T-helper 1 cell treated with Interleukin-12 subunit alpha and Interleukin-12 subunit beta and Interleukin-4 antibody, amounts not matched to agents 30 μg/mL and 1 μg/mL, for 36 hours (primary cell): ENCODE measurements around the gene ACOX2.
A peak's percentile ranks its signal among the peaks of the same experiment; 100 is the strongest.

Experiments used
- H3K27ac Mint-ChIP-seq: one replicate; pipeline ENCODE4 v1.8.0; 2021; ENCODE audit warnings: mild to moderate bottlenecking, mixed read lengths
- H3K27me3 Mint-ChIP-seq: one replicate; pipeline ENCODE4 v1.8.0; 2021; ENCODE audit warnings: low read depth, mixed read lengths
- H3K36me3 Mint-ChIP-seq: one replicate; pipeline ENCODE4 v1.8.0; 2021; ENCODE audit warnings: low read depth, mixed read lengths
- H3K4me1 Mint-ChIP-seq: one replicate; pipeline ENCODE4 v1.8.0; 2021; ENCODE audit warnings: low read depth, mixed read lengths
- H3K4me3 Mint-ChIP-seq: one replicate; pipeline ENCODE4 v1.8.0; 2021; ENCODE audit warnings: mild to moderate bottlenecking, moderate library complexity, mixed read lengths
- H3K9me3 Mint-ChIP-seq: one replicate; pipeline ENCODE4 v1.8.0; 2021; ENCODE audit warnings: mixed read lengths

ACOX2 gene

GRCh38 chr3:58520403-58521335 lies 16.3 kb downstream of the ACOX2 start:
- no peak overlapping the region for H3K4me3 Mint-ChIP-seq
- no peaks in the 10 kb centered on the region for H3K9me3 Mint-ChIP-seq
- no peaks in the 10 kb centered on the region for H3K4me1 Mint-ChIP-seq
- H3K36me3 Mint-ChIP-seq = no peaks in the 10 kb centered on the region
- no peak overlapping the region for H3K27ac Mint-ChIP-seq
- peaks cover 8% of the 10 kb centered on the region for H3K27me3 Mint-ChIP-seq

GRCh38 chr3:58519668-58520402 lies 17.2 kb downstream of the ACOX2 start:
- H3K36me3 Mint-ChIP-seq = no peaks in the 10 kb centered on the region
- H3K4me1 Mint-ChIP-seq = no peaks in the 10 kb centered on the region
- peaks cover 8% of the 10 kb centered on the region for H3K27me3 Mint-ChIP-seq
- H3K9me3 Mint-ChIP-seq = no peaks in the 10 kb centered on the region
- H3K27ac Mint-ChIP-seq = no peak overlapping the region
- no peak overlapping the region for H3K4me3 Mint-ChIP-seq

- Mint-ChIP-seq H3K4me1 (no peaks in the 10 kb centered on the region), H3K27ac (no peak overlapping the region), H3K4me3 (no peak overlapping the region), H3K27me3 (peaks cover 12% of the 10 kb centered on the region), H3K36me3 (no peaks in the 10 kb centered on the region), H3K9me3 (no peaks in the 10 kb centered on the region)
Measured at GRCh38 chr3:58518291-58518789, 18.6 kb downstream of the ACOX2 start.

GRCh38 chr3:58514405-58514804 lies 22.6 kb downstream of the ACOX2 start:
- Mint-ChIP-seq H3K4me1 (no peaks in the 10 kb centered on the region), H3K27me3 (peaks cover 12% of the 10 kb centered on the region), H3K4me3 (no peak overlapping the region), H3K27ac (no peak overlapping the region), H3K9me3 (no peaks in the 10 kb centered on the region), H3K36me3 (no peaks in the 10 kb centered on the region)

- H3K27me3 Mint-ChIP-seq = no peaks in the 10 kb centered on the region
- H3K4me3 Mint-ChIP-seq = no peak overlapping the region
- H3K9me3 Mint-ChIP-seq = no peaks in the 10 kb centered on the region
- no peaks in the 10 kb centered on the region for H3K4me1 Mint-ChIP-seq
- no peak overlapping the region for H3K27ac Mint-ChIP-seq
- peaks cover 2% of the 10 kb centered on the region for H3K36me3 Mint-ChIP-seq
Measured at GRCh38 chr3:58508437-58508836, 28.6 kb downstream of the ACOX2 start.

- H3K36me3 Mint-ChIP-seq = peaks cover 3% of the 10 kb centered on the region
- H3K4me1 Mint-ChIP-seq = no peaks in the 10 kb centered on the region
- no peaks in the 10 kb centered on the region for H3K27me3 Mint-ChIP-seq
- no peak overlapping the region for H3K4me3 Mint-ChIP-seq
- no peak overlapping the region for H3K27ac Mint-ChIP-seq
- no peaks in the 10 kb centered on the region for H3K9me3 Mint-ChIP-seq
Measured at GRCh38 chr3:58507356-58508078, 29.5 kb downstream of the ACOX2 start.

- no peak overlapping the region for H3K27ac Mint-ChIP-seq
- no peaks in the 10 kb centered on the region for H3K9me3 Mint-ChIP-seq
- H3K36me3 Mint-ChIP-seq = peaks cover 20% of the 10 kb centered on the region
- H3K27me3 Mint-ChIP-seq = no peaks in the 10 kb centered on the region
- H3K4me3 Mint-ChIP-seq = no peak overlapping the region
- no peaks in the 10 kb centered on the region for H3K4me1 Mint-ChIP-seq
Measured at GRCh38 chr3:58502872-58503271, 34.1 kb downstream of the ACOX2 start.

GRCh38 chr3:58497097-58497496 lies 39.9 kb downstream of the ACOX2 start:
- H3K27me3 Mint-ChIP-seq = peaks cover 16% of the 10 kb centered on the region
- H3K4me3 Mint-ChIP-seq = no peak overlapping the region
- no peak overlapping the region for H3K27ac Mint-ChIP-seq

GRCh38 chr3:58496206-58496857 lies 40.7 kb downstream of the ACOX2 start:
- Mint-ChIP-seq H3K27me3 (peaks cover 18% of the 10 kb centered on the region), H3K4me1 (peaks cover 29% of the 10 kb centered on the region), H3K9me3 (no peaks in the 10 kb centered on the region), H3K4me3 (no peak overlapping the region), H3K27ac (no peak overlapping the region), H3K36me3 (peaks cover 18% of the 10 kb centered on the region)

More at GRCh38 chr3:58497097-58497496, 39.9 kb downstream of the ACOX2 start:
- Mint-ChIP-seq H3K36me3 (peaks cover 22% of the 10 kb centered on the region), H3K4me1 (peaks cover 27% of the 10 kb centered on the region), H3K9me3 (no peaks in the 10 kb centered on the region)

GRCh38 chr3:58495101-58495500 lies 41.9 kb downstream of the ACOX2 start:
- Mint-ChIP-seq H3K4me3 (no peak overlapping the region), H3K27me3 (peaks cover 23% of the 10 kb centered on the region), H3K9me3 (no peaks in the 10 kb centered on the region), H3K27ac (no peak overlapping the region), H3K36me3 (peaks cover 11% of the 10 kb centered on the region), H3K4me1 (peaks cover 32% of the 10 kb centered on the region)

- Mint-ChIP-seq H3K9me3 (no peaks in the 10 kb centered on the region), H3K27me3 (peaks cover 33% of the 10 kb centered on the region), H3K27ac (no peak overlapping the region), H3K4me3 (peak overlapping the region; percentile 91), H3K4me1 (peaks cover 38% of the 10 kb centered on the region), H3K36me3 (peaks cover 8% of the 10 kb centered on the region)
Measured at GRCh38 chr3:58494107-58494506, 42.9 kb downstream of the ACOX2 start.

GRCh38 chr3:58492494-58492905 lies 44.5 kb downstream of the ACOX2 start:
- no peaks in the 10 kb centered on the region for H3K9me3 Mint-ChIP-seq
- peaks cover 41% of the 10 kb centered on the region for H3K4me1 Mint-ChIP-seq
- peak overlapping the region; percentile 83 for H3K27ac Mint-ChIP-seq
- peaks cover 49% of the 10 kb centered on the region for H3K27me3 Mint-ChIP-seq
- H3K4me3 Mint-ChIP-seq = peak overlapping the region; percentile 91
- peaks cover 5% of the 10 kb centered on the region for H3K36me3 Mint-ChIP-seq

GRCh38 chr3:58491506-58492402 lies 45.2 kb downstream of the ACOX2 start, which contains the start of gene KCTD6:
KCTD6 (plus strand) TSS chr3:58492096; CDS start chr3:58498756, 6,660 bp downstream.
- peak within 1 kb of the TSS; percentile 83 for H3K27ac Mint-ChIP-seq
- H3K4me1 Mint-ChIP-seq = peaks cover 44% of the 10 kb centered on the region
- peaks cover 5% of the 10 kb centered on the region for H3K36me3 Mint-ChIP-seq
- peaks cover 56% of the 10 kb centered on the region for H3K27me3 Mint-ChIP-seq
- no peaks in the 10 kb centered on the region for H3K9me3 Mint-ChIP-seq
- H3K4me3 Mint-ChIP-seq = peak within 1 kb of the TSS; percentile 91
